GM23248 (cell line): ENCODE data around the gene TTC24. TPM values are rescaled to one million over a fixed set of nuclear protein-coding genes. Genes with fewer than 3 reads are reported as not detected.

ENCODE experiments used
- DNase-seq: peaks from one replicate; pipeline ENCODE4 v3.0.0-alpha.2; 2015
- H2AFZ ChIP-seq: fragments of 200-600 bp; sonication (generic); 2 replicates; pipeline ENCODE4 v1.6.1; 2016; ENCODE audit warnings: antibody characterized with exemption
- H3F3A ChIP-seq: fragments of 200-600 bp; sonication (generic); 2 replicates; pipeline ENCODE4 v1.6.1; 2016; ENCODE audit warnings: mild to moderate bottlenecking, antibody characterized with exemption, mixed run types; ENCODE audit not compliant: insufficient read depth
- H3K27ac ChIP-seq: fragments of 200-600 bp; sonication (generic); 2 replicates; pipeline ENCODE4 v1.5.1; 2016; ENCODE audit warnings: mild to moderate bottlenecking
- H3K27me3 ChIP-seq: fragments of 200-600 bp; sonication (generic); replicated peaks from 2 replicates; pipeline ENCODE4 v1.6.1; 2016; ENCODE audit warnings: mild to moderate bottlenecking; ENCODE audit not compliant: insufficient read depth
- H3K36me3 ChIP-seq: fragments of 200-600 bp; sonication (generic); 2 replicates; pipeline ENCODE4 v1.6.1; 2016; ENCODE audit warnings: low read depth, mild to moderate bottlenecking
- H3K4me1 ChIP-seq: fragments of 200-600 bp; sonication (generic); 2 replicates; pipeline ENCODE4 v1.6.1; 2016; ENCODE audit warnings: mild to moderate bottlenecking; ENCODE audit not compliant: insufficient read depth
- H3K4me2 ChIP-seq: fragments of 200-600 bp; sonication (generic); one replicate; pipeline ENCODE4 v1.6.1; 2016; ENCODE audit warnings: mild to moderate bottlenecking; ENCODE audit not compliant: unreplicated experiment
- H3K4me3 ChIP-seq: fragments of 200-600 bp; sonication (generic); 2 replicates; pipeline ENCODE4 v1.5.1; 2016; ENCODE audit warnings: mild to moderate bottlenecking
- H3K79me2 ChIP-seq: fragments of 200-600 bp; sonication (generic); 2 replicates; pipeline ENCODE4 v1.6.1; 2016; ENCODE audit warnings: mild to moderate bottlenecking; ENCODE audit not compliant: insufficient read depth
- H3K9ac ChIP-seq: fragments of 200-600 bp; sonication (generic); 2 replicates; pipeline ENCODE4 v1.6.1; 2016; ENCODE audit warnings: mild to moderate bottlenecking
- H3K9me2 ChIP-seq: fragments of 200-600 bp; sonication (generic); 2 replicates; pipeline ENCODE4 v1.6.1; 2016; ENCODE audit warnings: mixed run types, mild to moderate bottlenecking, moderate library complexity; ENCODE audit not compliant: insufficient read depth
- H3K9me3 ChIP-seq: fragments of 200-600 bp; sonication (generic); one replicate; pipeline ENCODE4 v1.6.1; 2017; ENCODE audit warnings: low read depth
- H4K20me1 ChIP-seq: fragments of 200-600 bp; sonication (generic); 2 replicates; pipeline ENCODE4 v1.6.0; 2016; ENCODE audit not compliant: insufficient read depth
- EZH2 ChIP-seq: fragments of 200-600 bp; sonication (generic); IDR thresholded peaks from 2 replicates; pipeline ENCODE4 v1.6.1; 2018; ENCODE audit warnings: antibody characterized with exemption, mild to moderate bottlenecking; ENCODE audit not compliant: insufficient read depth, poor library complexity, severe bottlenecking
- EZH2phosphoT487 ChIP-seq: fragments of 200-600 bp; sonication (generic); IDR thresholded peaks from 2 replicates; pipeline ENCODE4 v1.6.1; 2018; ENCODE audit warnings: antibody characterized with exemption, moderate library complexity, mild to moderate bottlenecking, low read depth; ENCODE audit not compliant: insufficient read depth
- WGBS, 2 experiments: methylation state at CpG; one replicate each; pipeline ENCODE4 v1.1.6; 2015 to 2017; ENCODE audit warnings: low lambda C conversion rate in 2 of 2, low coverage in 1 of 2; ENCODE audit errors: missing lambda C conversion rate in 2 of 2; 5-methylcytosine and 5-hydroxymethylcytosine counted together
- in situ Hi-C: fragments of 300-500 bp; cut with MboI; formaldehyde crosslinking; loops from 2 replicates; pipeline ENCODE4 v1.15.0; 2020
- polyA plus RNA-seq: library from polyadenylated mRNA; unstranded; fragments of >200 nt; fragmentation: Nextera tagmentation; extraction: Ambion mirVana; gene quantifications from 2 replicates; pipeline ENCODE4 v1.2.1, GENCODE V29; 2016
- total RNA-seq: library from RNA; depleted of rRNA; stranded (reverse); fragments of >200 nt; shearing (Covaris generic); gene quantifications from 2 replicates; pipeline ENCODE4 v1.2.3, GENCODE V29; 2014

The TTC24 gene
- total and polyA plus RNA-seq, 2 experiments from 2014 or later: not detected

DNA sequence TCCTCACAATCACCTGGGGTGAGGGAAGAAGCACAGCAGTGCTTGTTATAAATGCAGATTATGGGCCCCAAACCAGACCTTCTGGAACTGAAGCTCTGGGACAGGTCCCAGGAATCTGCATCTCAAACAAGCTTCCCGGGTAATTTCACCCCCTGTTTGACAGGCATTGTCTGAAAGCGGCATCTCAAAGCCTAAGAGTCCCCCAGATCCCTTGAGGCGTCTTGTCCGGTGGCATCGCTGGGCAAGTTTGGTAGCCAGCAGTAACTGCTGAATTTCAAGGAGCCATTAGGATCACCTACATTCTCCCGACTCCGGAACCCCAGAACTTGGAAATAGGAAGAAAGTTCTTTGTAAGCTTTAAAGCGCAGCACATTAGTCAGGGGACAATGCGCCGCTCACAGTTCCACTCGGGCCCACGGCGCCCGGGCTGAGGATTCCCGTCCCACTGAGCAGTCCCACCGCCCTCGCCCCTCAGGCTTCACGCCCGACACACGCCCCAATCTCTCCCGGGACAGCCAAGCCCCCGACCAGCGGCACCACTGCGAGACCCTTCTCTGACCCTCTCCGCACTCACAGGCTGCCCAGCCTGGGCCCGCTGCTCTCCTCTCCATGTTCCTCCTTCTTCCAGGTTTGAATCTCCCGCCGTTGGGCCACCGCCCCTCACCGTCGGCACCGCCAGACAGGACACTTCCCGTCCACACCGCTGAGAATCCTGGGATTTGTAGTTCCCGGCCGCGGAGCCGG, 7.4 kb upstream of the TTC24 start, which contains the start of gene IQGAP3:
TSS of gene IQGAP3 (minus strand) at position 647 of the 744 bp plus-strand sequence. CDS start at position 611, 36 bp downstream.
- Histone ChIP-seq H3K4me1 (peaks cover 15% of the 10 kb centered on the region), H3K9ac (peak within 1 kb of the TSS; percentile 75), H3K9me3 (no peaks in the 10 kb centered on the region), H3K79me2 (peaks cover 20% of the 10 kb centered on the region), H3F3A (peaks cover 10% of the 10 kb centered on the region; the same call in 1 of the 2 replicates), H3K9me2 (no peaks in the 10 kb centered on the region), H3K27ac (peak within 1 kb of the TSS; percentile 77), H3K36me3 (peaks cover 3% of the 10 kb centered on the region; the same call in 1 of the 2 replicates), H2AFZ (peak within 1 kb of the TSS; percentile 56), H3K4me3 (peak within 1 kb of the TSS; percentile 73), H4K20me1 (no peaks in the 10 kb centered on the region), H3K4me2 (peak within 1 kb of the TSS; percentile 87), H3K27me3 (no peaks in the 10 kb centered on the region)
- TF ChIP-seq EZH2phosphoT487 (no peak), EZH2 (no peak)
- 1% methylated on average over 37 to 38 of the region's 38 CpGs for WGBS, 2 experiments
- DNase-seq: peak; percentile 92
- in situ Hi-C loops: no loop called here

DNA sequence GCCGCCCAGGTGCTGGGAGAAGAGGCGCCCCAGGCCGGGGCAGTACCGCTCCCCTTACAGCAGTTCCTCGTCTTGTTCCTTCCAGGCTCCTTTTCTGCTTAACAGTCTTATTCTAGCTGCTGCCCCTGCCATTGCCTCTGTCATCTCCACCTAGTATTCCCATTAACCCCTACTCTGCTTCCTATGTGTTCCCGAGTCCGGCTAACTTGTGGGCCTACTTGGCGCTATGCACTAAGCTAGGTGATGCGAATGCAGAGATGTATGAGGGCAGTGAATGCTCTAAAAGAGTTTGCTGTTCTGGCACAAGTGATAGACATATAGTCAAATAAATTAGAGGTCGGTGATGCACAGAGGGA, 6.9 kb upstream of the TTC24 start:
- H3K79me2 ChIP-seq: peaks cover 20% of the 10 kb centered on the region
- peaks cover 15% of the 10 kb centered on the region for H3K4me1 ChIP-seq
- WGBS, 2 experiments: 14% methylated on average over 10 of the region's 10 CpGs
- H2AFZ ChIP-seq: peak overlapping the region; percentile 56
- H3K9ac ChIP-seq: no peak overlapping the region
- H3K9me3 ChIP-seq: no peaks in the 10 kb centered on the region
- peaks cover 3% of the 10 kb centered on the region; the same call in 1 of the 2 replicates for H3K36me3 ChIP-seq
- no peak for TF ChIP-seq EZH2
- TF ChIP-seq EZH2phosphoT487: no peak
- H3K27ac ChIP-seq: no peak overlapping the region
- H3K27me3 ChIP-seq: no peaks in the 10 kb centered on the region
- in situ Hi-C loops: no loop called here
- no peak for DNase-seq
- H3F3A ChIP-seq: peaks cover 10% of the 10 kb centered on the region; the same call in 1 of the 2 replicates
- H4K20me1 ChIP-seq: no peaks in the 10 kb centered on the region
- peak overlapping the region; percentile 87 for H3K4me2 ChIP-seq
- peak overlapping the region; percentile 73 for H3K4me3 ChIP-seq
- H3K9me2 ChIP-seq: no peaks in the 10 kb centered on the region

DNA sequence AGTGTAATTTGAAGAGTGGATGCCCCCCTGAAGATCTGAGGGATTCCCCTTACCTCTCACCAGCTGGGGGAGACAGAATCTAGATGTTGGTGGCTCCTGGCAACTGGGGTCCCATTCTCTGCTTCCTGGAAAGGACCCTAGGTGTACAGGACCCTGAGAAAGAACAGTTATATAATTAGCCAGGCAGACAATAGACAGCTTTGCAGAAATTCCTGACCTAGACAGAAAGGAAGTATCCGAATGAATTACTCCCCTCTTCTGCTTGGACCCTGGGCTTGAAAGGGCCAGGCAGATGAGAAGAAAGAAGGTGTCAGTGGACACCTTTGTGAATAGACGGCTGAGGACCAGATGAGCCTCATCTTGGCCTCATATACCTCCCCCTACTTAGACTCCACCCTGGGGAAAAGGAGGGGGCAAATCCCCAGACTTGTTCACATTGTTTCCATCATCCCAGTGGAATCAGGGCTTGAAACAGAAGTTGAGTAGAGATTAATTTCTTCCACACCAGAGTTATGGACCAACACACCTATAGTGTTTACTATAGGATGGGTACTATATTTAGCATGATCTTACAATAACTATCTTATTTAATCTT, 5.4 kb upstream of the TTC24 start:
- DNase-seq: no peak
- WGBS, 2 experiments: 31 to 46% methylated on average over 2 of the region's 2 CpGs
- TF ChIP-seq EZH2 (no peak), EZH2phosphoT487 (no peak)
- H3F3A ChIP-seq: peaks cover 10% of the 10 kb centered on the region; the same call in 1 of the 2 replicates
- H3K4me1 ChIP-seq: peaks cover 15% of the 10 kb centered on the region
- H3K9me3 ChIP-seq: no peaks in the 10 kb centered on the region
- no peak overlapping the region for H3K27ac ChIP-seq
- H3K4me3 ChIP-seq: no peak overlapping the region
- peaks cover 18% of the 10 kb centered on the region for H3K79me2 ChIP-seq
- no peaks in the 10 kb centered on the region for H3K36me3 ChIP-seq
- in situ Hi-C loops: no loop called here
- no peak overlapping the region for H2AFZ ChIP-seq
- H3K9me2 ChIP-seq: no peaks in the 10 kb centered on the region
- no peak overlapping the region for H3K9ac ChIP-seq
- H4K20me1 ChIP-seq: no peaks in the 10 kb centered on the region
- no peaks in the 10 kb centered on the region for H3K27me3 ChIP-seq
- H3K4me2 ChIP-seq: no peak overlapping the region

DNA sequence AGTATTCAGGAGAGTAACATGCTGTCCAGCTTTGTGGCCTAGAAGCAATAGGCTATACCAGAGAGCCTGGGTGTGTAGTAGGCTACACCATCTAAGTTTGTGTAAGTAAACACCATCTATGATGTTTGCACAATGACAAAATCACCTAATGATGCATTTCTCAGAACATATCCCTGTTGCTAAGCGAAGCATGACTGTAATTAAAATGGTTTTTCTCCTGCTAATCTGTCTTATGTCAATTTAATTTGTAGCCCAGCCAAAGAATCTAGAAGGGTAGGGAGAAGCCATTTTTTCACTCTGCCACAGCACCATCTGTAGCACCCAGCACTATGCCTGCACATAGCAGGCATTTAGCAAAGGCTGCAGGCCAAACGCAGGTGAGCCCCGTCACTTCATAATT, 2.0 kb upstream of the TTC24 start:
- TF ChIP-seq EZH2 (no peak), EZH2phosphoT487 (no peak)
- Histone ChIP-seq H3K27ac (no peak overlapping the region), H3K9me3 (no peaks in the 10 kb centered on the region), H3F3A (no peaks in the 10 kb centered on the region), H2AFZ (no peak overlapping the region), H3K36me3 (no peaks in the 10 kb centered on the region), H3K4me2 (no peak overlapping the region), H3K9ac (no peak overlapping the region), H3K9me2 (no peaks in the 10 kb centered on the region), H4K20me1 (no peaks in the 10 kb centered on the region), H3K79me2 (no peaks in the 10 kb centered on the region), H3K4me3 (no peak overlapping the region), H3K27me3 (no peaks in the 10 kb centered on the region), H3K4me1 (no peaks in the 10 kb centered on the region)
- DNase-seq: no peak
- WGBS, 2 experiments: 77 to 85% methylated on average over 3 of the region's 3 CpGs
- in situ Hi-C loops: no loop called here
